ENCODE results near the gene STK11.
A peak's percentile ranks its signal among the peaks of the same experiment; 100 is the strongest.

The STK11 gene, protein sequence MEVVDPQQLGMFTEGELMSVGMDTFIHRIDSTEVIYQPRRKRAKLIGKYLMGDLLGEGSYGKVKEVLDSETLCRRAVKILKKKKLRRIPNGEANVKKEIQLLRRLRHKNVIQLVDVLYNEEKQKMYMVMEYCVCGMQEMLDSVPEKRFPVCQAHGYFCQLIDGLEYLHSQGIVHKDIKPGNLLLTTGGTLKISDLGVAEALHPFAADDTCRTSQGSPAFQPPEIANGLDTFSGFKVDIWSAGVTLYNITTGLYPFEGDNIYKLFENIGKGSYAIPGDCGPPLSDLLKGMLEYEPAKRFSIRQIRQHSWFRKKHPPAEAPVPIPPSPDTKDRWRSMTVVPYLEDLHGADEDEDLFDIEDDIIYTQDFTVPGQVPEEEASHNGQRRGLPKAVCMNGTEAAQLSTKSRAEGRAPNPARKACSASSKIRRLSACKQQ

DNA sequence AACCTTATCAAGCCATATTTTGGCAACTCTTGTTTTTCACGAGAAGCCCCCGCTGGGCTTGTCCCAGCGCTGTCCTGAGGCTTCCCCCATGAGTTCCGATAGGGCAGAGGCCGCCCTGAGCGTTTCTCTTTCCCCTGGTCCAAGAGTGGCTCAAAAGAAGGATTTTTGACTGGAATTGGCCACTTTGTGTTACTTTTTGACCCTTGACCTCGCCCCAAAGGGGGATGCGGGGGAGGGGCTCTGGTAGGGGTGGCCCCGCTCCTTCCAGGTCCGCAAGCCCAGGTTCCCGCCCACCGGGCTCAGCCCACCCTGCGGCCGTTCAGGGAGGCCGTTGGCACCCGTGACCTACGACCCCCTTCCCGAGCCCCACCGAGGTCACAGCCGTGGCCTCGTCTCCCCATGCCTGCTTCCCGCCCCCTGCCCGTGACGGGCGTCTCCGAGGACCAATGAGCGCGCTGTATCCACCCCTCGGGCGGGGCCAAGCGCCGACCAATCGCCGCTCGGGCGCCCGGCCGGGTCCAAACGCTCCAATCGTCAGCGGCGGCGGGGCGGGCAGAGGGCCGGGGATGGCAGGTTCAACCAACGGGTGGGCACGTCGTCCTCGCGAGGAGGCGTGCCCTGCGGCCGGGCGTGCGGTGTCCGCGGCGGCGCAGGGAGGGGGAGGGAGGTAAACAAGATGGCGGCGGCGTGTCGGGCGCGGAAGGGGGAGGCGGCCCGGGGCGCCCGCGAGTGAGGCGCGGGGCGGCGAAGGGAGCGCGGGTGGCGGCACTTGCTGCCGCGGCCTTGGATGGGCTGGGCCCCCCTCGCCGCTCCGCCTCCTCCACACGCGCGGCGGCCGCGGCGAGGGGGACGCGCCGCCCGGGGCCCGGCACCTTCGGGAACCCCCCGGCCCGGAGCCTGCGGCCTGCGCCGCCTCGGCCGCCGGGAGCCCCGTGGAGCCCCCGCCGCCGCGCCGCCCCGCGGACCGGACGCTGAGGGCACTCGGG lies at the start of gene STK11:
Gene STK11, plus strand, starts transcription at position 665 of the 986 bp plus-strand sequence. CDS start 1,136 bp downstream, outside the sequence.
- peak; percentile 97 for DNase-seq

DNA sequence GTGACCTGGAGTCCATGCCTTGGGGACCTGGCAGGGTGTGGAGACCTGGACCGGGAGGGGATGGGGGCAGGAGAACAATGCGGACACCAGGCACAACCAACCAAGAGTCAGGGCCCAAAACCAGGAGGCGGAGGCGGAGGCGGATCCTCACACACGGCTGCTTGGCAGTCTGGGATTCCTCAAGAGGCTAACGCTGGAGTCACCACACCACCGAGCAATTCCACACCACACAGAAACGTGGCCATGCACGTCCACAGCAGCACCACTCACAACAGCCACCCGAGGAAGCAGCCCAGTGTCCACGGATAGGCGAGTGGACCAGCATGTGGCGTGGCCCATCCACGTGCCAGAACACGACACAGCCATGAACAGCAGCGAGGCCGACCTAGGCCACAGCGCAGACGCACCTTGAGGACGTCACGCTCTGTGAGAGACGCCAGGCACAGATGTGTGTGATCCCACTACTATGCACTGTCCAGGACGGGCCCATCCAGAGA lies 49.2 kb upstream of the STK11 start:
- DNase-seq = no peak

DNA sequence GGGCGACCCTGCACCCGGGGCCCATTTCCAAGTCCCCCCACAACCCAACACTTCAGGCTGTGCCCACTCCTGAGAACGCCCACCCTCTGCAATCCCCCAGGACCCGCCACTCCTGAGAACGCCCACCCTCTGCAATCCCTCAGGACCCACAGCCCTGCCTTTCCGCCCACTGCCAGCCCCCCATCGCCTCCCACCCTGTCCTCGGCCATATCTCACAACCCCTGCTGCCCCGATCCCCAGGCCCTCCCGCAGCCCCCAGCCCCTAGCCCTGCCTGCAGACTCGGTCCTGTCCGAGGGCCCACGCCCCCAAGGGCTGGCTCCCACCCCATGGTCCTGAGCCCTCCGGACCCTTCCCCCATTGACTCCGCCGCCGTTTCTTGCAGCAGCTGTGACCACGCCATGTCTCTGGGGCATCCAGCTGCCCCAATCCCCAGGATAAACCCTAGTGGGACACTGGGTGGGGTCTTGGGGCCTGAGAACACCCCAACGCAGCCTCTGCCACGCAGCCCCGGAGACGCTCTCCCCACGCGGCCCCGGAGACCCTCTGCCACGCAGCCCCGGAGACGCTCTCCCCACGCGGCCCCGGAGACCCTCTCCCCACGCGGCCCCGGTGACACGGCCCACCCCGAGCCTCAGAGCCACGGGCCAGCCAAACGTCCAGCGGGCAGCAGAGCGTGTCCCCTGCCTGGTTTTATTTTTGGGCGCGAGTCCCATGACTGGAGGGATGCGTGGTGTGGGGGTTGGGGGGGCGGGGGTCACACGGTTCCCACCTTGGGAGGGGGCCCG lies 48.6 kb upstream of the STK11 start:
- no peak for DNase-seq

DNA sequence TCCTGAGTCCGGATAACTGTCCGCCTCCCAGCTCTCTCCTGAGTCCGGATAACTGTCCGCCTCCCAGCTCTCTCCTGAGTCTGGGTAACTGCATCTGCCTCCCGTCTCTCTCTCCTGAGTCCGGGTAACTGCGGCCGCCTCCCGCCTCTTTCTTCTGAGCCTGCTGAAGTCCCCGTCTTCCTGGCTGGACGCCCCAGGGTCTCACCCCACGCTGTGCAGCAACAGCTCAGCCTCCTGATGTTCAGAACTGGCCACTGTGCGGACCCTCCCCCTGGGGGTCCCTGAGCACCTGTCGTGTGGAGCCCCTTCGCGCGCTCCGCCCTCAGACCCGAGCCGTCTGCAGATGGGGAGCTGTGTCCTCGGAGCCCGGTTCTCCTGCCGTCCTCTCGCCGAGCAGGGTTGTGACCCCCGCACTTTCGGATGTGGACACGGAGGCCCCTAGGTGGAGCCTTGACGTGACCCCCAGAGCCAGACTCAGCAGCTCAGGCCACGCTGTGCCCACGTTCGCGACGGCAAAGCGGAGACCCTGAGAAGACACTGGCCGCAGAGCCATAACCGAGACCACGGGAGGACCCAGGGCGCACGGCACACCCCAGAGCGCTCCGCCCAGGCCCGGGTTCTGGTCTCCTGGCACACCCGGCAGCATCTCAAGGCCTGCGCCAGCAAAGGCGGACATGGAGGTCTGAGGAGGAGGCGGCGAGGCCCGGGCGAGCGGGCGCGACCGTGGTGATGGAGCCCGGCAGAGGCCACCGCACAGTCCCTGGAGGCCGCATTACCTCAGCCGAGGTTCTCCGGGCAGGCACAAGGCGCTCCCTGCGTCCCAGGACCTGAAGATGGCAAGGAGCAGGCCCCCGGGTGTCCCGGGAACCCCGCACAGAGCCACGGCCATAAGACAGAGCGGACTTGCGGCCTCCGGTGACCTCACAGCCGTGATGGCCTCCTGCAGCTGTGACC lies 47.4 kb upstream of the STK11 start:
- DNase-seq = no peak

DNA sequence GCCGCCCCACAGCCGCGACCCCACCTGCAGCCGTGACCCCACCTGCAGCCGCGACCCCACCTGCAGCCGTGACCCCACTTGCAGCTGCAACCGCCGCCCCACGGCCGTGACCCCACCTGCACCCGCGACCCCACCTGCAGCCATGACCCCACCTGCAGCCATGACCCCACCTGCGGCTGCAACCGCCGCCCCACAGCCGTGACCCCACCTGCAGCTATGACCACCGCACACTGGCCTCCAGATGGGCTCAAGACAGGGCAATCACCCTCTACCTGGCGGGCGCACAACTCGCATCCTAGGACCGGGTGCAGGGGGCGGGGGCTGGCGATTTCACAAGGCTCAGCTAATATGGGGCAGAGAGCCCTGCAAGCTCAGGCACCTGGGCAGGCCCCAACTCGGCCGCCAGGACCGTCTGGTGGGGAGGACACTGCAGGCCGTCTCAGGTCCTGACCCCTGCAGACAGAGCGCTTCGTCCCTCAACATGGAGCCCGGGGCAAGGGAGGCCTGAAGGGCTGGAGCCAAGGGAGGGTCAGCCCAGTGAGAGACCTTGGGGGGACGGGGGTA lies 46.6 kb upstream of the STK11 start:
- DNase-seq = no peak

DNA sequence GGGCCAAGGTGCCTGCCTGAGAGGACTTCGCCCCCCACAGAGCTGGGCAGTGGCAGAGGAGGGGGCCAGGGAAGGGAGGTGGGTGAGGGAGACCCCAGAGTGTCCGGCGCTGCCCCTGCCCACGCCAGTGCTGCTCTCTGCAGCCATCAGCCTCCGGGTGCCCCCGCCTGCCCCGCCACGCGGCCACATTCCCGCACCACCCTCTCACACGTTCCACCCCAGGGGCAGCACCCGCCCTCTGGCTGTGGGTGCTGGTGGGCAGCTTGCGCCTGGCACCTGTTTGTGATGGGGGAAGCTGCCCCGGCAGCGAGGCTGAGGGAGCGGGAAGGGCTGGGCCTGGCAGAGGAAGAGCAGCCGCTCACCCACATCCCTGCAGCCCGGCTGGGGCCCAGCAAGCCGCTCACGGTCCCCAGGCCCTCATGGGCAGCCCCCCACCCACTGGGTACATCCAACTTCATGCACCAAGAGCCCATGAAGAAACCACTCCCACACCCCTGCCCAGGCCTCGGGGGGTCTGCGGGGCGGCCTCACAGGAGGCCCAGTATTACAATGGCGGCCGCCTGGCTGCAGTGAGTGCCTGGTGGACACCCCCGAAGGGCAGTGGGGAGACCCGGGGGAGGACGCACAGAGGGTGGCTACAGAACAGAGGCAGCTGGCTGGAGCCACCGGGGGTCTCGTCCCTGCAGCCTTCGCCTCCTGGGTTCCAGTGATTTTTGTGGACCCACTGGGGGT lies 45.5 kb upstream of the STK11 start:
- DNase-seq = no peak

DNA sequence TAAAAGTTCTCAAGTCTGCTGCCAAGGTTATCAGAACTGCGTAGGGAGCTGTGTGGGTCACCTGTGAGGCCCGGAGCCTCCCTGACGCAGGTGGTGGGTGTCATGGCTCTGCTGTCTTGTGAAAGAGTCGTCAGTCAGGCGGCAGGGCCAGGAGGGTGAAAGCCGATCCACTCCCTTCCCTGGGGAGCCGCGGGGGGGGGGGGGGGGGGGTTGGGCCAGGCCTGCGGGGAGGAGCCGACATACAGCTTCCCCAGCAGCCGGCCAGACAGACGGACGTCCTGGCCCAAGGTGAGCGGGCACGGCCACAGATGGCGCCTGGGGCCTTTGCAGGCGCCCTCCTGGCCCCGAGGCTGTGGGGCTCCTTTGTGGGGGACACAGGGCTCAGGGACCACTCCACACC lies 43.9 kb upstream of the STK11 start:
- DNase-seq = no peak

DNA sequence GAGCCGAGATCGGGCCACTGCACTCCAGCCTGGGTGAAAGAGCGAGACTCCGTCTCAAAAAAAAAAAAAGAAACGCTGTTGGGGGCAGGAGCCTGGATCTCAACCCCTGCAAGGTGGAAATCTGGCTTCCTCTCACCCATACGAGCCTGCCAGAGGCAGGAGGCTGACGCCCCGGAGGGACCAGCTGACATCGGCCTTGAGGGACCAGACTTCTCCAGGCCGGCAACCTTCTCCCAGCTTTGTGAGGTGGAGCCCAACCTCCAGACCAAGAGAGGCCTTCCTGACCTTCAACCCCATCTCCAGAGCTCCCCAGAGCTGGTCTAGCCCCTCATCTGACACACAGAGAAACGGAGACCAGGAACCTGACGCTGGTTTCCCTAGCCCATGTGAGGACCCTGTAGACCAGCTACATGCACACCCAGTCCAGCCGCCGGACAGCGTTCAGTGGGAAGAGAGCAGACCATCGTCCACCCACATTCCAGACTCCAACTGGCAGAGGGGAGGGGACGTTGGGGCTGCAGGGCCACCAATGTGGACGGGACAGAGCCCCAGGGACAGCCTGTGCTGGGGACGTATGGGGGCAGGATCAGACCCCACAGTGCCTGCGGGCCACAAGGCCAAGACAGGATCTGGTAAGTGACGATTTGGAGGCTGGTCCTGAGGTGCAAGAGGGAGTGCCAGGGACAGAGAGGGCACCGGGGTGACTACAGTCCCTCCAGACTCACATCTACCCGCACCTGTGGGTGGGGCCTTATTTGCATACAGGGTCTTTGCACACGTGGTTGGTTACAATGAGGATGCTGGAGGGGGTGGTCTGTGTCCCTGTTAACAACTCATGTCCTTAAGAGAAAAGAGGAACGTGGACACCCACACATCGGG lies 42.9 kb upstream of the STK11 start:
- DNase-seq = no peak

DNA sequence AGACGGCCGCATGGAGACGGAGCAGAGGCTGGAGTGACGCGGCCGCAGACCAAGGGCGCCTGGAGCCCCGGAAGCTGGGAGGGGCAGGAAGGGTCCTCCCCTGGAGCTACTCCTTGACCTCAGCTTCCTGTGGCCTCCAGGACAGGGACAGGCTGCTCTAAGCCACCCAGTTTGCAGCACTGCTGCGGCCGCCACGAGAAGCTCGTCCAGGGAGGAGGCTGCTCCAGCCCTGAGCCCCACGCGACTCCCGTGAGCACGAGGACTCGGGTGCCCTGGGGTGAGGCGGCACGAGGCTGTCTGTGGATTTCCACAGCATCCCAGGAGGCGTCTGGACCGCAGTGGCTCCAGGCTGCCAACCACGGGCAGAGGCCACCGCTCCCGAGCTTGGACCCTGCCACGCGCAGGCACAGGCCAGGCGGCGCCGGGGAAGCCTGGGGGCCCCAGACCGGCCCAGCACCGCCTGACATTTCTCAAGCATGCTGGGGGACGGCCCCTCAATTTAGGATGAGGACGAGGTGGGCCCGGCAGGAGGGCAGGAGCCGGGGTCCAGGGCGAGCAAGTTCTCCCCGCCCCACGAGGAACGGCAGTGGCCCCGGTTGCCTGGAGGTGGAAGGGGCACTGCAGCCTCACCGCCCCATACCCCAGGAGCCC lies 42.2 kb upstream of the STK11 start:
- DNase-seq = no peak

DNA sequence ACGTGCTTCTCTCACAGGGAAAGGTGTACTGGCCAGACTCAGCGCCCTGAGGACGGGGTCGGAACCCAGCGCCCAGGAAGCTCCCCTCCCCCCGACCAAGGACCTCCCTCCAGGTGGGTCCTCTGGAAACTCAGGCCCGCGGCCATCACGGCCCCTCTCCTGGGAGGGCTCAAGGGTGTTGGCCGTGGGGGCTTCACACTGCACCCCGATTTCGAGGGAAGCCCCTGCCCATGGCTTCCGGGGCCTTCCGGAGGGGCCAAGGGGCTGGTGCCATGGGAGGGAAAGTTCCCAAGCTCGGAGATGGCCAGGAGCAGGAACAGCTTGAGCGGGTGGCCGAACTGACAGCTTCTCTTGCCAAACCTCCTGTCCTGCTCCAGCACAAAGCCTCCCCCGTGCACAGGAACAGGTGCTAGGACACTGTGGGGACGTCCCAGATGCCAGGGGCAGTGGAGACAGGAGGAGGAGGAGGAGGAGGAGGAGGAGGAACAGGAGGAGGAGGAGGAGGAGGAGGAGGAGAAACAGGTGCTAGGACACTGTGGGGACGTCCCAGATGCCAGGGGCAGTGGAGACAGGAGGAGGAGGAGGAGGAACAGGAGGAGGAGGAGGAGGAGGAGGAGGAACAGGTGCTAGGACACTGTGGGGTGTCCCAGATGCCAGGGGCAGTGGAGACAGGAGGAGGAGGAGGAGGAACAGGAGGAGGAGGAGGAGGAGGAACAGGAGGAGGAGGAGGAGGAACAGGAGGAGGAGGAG lies 41.5 kb upstream of the STK11 start:
- DNase-seq = no peak

DNA sequence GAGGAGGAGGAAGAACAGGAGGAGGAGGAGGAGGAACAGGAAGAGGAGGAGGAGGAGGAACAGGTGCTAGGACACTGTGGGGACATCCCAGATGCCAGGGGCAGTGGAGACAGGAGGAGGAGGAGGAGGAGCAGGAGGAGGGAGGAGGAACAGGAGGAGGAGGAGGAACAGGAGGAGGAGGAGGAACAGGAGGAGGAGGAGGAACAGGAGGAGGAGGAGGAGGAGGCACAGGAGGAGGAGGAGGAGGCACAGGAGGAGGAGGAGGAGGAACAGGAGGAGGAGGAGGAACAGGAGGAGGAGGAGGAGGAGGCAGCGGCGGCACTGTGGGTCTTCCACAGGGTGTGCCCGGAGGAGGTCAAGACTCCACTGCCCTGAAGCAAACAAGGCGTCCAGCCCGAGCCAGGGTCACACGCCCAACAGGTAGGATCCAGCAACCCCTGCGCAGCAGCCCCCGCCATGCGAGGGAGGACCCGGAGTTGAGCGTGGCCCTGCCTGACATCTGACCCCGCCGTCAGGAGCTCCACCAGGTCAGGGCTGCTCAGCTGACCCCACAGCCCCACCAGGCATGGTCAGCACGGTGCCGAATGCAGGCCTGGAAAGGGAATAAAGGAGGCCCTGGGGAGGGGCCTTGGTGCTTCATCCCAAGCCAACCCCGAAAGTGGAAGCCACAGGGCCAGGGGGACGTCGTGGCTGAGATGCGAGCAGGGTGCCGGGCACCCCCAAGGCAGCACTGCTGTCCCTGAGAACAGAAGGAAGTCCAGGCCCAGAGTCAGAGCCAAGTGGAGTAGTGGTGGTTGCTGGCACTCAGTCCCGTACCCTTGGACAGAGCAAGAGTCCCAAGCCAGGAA lies 40.7 kb upstream of the STK11 start:
- DNase-seq = no peak

DNA sequence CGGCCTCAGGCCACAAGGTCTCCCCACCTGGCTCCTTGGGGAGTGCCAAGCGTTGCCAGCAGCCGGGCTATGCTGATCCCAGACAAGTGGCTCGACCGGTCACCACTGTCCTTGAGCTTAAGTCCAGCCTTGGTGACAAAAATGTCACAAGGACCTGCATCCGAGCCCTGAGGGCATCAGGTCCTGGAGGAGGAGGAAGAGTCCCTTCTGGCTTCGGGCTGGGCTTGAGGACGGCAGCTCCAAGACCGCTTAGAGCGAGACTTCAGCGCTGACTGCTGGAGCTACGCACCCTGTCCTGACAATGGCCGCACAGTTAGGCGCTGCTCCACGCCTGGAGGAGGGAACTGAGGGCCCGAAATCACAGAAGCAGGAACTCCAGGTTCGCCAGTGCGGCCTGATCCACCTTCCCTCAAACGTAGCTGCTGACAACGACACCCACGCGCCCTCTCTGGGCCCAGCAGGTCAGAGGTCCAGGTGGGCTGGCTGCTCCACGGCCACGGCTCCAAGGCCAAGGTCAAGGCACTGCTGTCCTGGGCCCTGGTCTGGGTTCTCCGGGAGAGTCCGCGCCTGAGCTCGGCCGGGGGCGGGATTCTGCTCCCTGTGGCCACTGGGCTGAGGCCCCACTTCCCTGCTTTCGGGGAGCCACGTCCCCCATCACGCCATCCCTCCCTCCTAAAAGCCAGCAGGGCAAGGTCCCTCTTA lies 38.6 kb upstream of the STK11 start:
- no peak for DNase-seq

DNA sequence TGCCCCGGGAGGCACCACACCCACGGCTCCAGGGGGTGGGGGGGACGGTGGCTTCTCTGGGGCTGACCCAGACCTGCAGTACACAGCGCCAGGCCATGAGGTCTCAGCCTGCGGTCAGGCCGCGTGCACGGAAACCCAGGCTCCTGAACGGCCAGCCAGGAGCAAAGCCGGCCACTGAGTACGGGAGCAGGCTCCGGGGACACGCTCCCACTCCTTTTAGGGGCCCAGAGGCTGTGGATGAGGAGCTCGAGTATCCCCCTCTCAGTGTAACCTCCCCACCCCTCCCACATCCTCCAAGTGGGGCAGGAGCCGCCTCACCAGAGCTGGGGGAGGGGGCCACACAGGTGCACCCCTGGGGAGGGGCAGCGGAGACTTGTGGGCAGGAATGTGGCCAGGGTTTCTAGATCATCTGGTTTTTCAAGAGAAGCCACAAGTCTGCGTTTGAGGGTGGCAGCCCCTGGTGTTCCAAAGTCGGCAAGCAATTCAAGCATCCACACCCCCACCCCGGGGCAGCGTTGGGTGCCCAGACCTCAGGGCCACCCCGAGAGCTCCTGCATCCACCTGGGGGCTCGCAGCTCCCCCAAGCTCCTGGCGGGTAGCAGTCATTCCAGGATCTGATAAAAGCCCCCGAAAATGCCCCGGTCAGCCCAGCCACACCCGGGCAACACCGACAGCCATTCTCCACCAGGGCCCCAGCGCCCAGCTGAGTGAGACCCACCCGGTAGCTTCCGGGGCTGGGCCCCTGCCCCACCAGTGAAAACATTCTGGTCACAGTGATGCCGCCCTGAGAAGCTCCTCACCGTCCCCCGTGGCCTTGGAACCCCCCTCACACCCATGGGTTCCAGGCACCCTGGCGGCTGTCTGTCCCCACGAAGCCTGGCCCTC lies 37.6 kb upstream of the STK11 start:
- no peak for DNase-seq

DNA sequence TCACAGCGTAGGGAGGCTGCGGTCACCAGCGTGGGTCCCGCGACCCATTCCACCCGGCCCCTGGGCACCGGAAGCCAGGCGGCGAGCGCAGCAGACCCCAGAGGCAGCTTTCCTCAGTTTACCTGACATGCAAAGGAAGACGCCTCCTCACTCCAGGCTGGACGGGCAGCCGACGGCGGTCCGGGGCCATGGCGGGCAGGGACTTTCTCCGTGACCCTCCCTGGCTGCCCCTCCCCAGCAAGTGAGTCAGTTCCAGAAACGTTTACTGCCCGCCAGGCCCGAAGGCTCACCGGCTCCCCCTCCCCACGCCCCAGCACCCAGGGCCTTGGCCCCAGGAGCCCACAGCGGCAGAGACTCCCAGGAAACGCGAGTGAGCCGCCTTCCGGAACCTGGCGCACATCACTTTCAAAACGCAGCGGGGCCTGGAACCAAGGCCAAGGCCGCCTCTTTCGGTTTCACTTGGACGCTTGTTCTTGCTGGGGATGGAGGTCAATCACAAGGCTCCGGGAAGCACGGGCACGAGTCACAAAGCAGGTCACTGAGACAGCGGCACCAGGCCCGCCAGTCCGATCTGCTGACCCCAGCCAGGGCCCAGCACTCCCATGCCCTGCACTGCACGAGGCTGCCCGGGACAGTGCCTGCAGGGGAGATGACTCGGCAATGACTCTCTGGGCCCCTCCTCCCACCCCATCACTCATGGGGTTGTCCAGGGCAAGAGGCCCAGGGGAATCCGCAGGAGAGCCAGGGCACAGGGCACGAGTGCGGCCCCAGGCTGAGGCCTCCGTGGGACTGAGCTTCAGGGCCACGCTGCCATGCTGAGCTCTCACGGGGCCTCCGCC lies 36.8 kb upstream of the STK11 start:
- no peak for DNase-seq

All from OCI-M1 (cell line).